ENCODE results near the gene BBS7. TPM values are rescaled to one million over a fixed set of nuclear protein-coding genes. Genes with fewer than 3 reads are reported as not detected.

The BBS7 gene
- total RNA-seq, 1 experiment from 2014 or later = 25.5 TPM

Other genes starting within 250 kb of the BBS7 start
- gene ANXA5, start 173.5 kb downstream of the BBS7 start, total RNA-seq (2022) = 476 and 566 TPM in 2 replicates
- gene SMIM43, start 105.3 kb downstream of the BBS7 start, total RNA-seq (2022) = not detected in 2 replicates
- 29.2 and 30.9 TPM in 2 replicates for gene EXOSC9, start 69.2 kb downstream of the BBS7 start, total RNA-seq (2022)
- 12.1 and 22.0 TPM in 2 replicates for gene CCNA2, start 46.6 kb downstream of the BBS7 start, total RNA-seq (2022)
- not detected in 2 replicates for gene TRPC3, start 81.6 kb upstream of the BBS7 start, total RNA-seq (2022)